Activated CD4-positive, alpha-beta T cell treated with anti-CD3 and anti-CD28 coated beads, Interleukin-2, amount 50 U/mL, for 4 hours (primary cell): ENCODE results near the gene GRIK4.

Source experiments
- DNase-seq, 2 experiments: peaks; one replicate each; pipeline ENCODE4 v3.0.0-alpha.2; 2020

GRIK4 gene

DNA sequence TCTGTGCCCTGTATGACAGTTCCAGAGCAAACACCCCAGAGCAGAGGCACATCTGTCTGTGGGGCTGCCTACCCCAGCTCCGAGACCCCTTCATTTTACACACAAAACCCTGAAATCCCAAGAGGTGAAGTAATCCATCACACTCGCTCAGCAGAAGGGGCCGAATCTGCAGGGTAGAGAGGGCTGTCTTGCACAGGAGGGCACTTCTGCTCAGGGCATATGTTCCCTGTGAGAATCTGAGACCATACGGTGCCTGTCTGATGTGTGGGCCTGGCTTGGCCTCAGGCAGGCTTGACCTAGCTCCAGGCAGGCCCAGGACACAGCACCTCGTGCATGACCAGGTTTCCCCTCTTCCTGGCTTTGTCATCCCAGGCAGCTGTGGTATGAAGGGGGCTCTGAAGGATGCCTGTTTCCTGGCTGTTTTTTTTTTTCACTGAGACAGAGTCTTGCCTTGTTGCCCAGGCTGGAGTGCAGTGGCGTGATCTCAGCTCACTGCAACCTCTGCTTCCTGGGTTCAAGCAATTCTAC is 37.2 kb downstream of the GRIK4 start:
- no peak for DNase-seq

DNA sequence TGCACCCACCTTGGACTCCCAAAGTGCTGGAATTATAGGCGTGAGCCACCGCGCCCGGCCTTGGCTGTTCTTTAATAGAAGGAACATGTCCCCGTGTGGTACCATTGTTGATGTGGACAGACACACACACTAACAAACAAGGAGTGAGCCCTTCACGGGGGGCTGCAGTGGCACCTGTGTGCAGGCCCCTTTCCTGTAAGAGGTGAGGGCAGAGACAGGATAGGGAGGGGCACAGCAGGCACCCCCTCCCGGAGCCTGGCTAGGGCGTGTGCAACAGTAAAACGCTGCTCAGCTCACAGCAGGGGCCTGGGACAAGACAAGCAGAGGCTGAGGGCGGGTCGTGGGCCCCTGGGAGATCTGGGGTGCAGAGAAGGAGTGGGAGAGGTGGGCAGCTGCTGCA is 37.8 kb downstream of the GRIK4 start:
- no peak for DNase-seq

DNA sequence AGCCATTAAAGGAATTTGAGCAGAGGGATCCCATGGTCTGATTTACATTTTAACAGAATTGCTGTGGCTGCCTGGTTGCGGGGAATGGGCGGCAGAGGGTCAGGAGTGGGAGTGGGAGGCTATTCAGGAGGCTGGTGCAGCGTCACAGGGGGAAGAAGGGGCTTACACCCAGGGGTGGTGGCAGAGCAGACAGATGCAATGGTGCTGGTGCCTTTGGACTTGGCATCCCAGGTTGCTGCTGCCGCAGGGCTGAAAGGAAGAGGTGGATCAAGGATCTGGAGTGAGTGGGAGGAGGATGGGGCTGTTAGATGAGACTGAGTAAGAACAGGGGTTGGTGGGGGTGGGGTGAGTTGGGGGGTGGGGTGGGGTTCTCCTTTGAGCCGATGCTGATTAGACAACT is 38.5 kb downstream of the GRIK4 start:
- DNase-seq: no peak

DNA sequence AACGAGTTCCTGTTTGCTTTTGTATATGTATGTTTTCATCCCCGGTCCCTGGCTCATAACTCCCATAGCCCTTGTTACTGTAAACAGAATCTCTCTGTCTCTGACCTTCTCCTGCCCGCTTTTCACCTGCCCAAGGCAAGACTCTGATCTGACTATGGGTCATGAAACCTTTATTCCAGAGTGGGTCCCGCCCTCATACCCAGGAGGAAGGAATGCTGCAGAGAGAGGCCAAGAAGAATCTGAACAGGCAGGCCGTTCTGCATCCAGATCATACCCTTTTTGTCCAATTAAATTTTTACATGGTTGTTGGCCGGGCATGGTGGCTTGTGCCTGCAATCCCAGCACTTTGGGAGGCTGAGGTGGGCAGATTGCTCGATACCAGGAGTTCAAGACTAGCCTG is 39.6 kb downstream of the GRIK4 start:
- no peak for DNase-seq

DNA sequence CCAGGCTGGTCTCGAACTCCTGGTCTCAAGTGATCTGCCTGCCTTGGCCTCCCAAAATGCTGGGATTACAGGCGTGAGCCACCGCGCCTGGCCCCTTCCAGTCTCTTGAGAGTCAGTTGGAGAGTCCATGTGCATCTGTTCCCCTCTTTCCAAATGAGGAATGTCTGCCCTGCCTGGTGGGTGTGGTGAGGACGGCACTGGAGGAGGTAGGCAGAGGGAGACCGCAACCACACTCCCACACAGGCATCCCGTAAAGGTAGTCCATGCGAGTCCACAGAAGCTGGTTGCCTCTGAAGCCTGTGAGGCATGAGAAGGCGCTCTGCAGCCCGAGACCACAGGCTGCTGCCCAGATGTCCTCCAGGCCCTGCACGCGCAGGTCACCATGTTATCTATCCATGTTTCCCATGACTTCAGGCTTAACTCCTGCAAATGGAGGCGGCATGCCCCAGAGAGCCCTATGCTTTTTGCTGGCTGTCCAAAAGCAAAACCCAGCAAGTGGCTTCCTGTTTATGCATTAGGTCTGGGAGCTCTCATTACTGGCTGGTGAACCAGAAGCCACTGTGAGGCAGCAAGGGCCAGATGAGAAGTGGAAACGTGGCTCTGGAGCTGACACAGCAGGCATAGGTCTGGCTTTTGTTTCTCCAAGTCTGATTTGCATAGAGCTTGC is 43.4 kb downstream of the GRIK4 start:
- DNase-seq: no peak

DNA sequence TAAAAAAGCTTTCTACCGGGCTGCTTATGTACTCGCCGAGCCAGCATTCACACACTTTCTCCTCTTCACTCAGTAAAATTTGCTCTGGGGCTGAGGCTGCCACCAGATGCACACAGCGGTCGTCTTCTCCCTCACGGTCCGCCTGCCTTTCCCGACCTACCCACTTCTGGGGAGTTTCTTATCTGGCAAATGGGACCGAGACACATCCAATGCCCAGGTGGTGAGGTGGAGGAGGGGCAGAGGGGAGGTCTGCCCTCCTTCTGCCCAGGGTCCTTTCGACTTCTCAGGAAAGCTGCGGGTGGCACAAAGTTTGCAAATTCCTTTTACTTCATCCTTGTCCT is 43.9 kb downstream of the GRIK4 start:
- DNase-seq: no peak

DNA sequence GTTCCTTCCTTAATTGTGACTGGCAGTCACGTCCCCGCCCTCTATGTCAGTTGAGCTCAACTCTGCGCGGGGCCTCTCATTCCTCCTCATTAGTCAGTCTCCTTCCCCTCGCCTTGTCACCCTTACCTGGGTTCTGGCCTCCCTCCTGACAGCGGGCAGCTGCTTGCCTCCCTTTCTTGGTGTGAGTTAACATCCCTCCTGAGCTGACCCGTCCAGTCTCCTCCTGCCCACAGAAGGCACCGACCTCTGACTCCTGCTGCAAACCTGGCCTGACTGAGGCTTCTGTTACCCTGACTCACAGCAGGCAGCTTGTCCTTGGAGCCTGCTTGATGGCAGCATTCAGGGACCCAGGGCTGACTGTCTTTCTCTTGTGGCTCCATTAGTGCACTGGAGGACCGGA is 45.2 kb downstream of the GRIK4 start:
- DNase-seq: no peak

DNA sequence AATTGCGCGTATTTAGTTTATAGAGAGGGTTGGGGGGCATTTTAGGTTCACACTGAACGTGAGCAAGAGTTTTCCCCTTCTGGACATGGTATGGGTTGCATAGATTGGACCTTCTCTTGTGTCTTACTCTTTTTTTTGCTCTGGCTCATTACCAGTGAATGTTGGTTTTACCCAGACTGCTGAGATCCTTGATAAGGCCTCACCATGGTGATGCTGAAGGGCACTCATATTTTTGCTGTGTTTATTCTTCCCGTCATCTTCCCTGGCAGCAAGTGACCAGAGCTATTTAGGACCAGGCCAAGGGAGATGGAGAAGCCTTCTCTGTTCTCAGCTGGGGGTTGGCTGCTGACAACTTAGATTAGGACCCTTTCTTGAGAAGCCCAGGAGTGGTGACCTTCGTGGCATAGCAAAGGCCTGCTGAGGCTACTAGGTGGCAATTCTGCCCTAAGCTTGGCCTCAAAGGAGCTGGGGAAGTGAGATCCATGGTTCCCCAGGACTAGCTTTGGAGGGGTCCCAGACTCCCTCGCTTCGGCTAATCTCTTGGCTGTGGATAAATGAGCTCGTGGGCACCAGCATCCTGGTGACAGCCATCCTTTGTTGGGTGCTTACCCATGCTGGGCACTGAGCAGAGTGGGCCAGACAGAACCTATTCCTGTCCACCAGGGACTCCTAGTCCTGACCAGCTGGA is 47.3 kb downstream of the GRIK4 start:
- DNase-seq: no peak

DNA sequence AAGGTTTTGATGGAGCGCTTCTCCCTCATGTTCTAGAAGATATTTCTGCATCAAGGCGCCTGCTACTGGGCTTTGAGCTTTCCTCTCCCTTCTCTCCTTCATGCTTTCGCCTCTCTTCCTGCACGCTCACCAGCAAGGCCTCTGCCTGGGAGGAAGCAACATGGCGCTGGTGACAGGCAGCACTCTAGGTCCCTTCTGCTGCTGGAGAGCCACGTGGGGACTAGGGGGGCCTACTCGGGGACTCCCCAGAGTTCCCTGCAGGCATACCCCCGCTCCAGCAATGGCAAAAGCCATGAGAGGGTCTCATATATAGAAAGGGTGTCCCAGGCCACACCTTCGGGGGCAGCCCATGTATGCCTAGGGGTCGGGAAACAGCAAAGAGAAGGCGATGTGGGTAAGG is 49.7 kb downstream of the GRIK4 start:
- DNase-seq: no peak

DNA sequence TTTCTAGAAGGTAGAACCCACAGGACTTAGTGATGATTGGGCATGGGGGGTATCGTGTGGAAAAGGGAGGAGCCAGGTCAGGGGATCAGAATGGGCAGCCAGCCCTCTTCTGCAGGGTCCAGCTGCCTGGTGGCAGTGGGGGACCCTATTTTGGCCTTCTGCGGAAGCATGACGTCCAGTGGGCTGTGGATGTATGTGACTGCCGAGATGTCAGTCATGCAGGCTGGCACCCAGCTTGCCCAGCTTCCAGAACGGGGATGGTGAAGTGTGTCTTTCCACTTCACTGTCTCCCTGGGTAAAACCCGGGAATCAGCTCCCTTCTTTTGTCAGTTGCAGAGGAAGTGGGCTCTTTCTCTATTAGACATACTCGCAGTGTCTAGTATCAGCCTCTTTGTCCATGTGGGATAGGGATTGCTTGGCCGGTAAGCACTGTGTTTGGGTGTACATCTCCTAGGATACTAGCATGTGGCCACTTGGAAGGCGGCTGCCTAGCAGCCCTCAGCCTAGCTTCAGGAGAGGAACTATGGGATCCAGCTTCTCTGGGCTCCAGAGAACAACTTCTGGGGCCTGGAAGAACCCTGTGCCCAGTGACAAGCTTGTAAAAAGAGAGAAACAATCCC is 51.4 kb downstream of the GRIK4 start:
- DNase-seq: no peak

DNA sequence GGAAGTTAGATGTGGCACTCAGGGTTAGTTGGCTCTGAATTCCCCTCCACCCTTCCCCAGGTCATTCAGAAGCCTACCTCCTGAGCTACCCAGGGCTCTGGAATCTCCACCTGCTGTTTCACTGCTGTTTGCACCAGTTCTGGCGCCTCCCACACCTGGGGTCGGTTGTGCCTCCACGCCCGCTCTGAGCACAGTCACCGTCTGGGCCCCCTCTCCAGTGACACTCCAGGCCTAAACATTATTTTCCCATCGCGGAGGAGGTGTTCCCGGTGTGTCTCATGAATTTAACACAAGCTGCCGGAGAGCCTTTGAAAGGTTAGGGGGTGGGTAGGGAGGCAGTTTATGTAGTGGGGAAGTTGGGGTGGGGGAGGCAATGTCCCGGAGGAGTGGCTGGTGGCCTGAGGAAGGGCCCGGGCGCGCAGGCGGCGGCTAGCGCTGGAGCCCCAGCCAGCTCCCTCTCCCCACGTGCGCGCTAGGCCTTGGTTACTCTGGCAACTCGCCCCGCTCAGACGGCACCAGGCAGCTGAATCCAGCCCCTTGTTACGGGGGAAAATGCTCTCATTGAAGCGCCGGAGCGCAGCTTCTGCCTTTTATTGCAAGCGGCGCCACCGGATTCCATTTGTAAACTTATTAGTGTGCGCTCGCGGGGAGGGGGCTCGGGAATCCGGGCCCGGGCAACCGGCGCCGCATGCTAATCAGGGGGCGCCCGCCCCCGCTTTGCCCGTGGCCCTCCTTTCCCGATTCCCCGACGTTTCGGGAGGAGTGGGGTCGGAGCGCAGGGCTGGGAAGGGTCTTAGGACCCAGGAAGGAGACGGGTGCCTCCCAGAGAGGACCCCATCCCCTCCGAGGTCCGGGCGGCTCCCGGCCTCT is 52.4 kb downstream of the GRIK4 start:
- no peak for DNase-seq

DNA sequence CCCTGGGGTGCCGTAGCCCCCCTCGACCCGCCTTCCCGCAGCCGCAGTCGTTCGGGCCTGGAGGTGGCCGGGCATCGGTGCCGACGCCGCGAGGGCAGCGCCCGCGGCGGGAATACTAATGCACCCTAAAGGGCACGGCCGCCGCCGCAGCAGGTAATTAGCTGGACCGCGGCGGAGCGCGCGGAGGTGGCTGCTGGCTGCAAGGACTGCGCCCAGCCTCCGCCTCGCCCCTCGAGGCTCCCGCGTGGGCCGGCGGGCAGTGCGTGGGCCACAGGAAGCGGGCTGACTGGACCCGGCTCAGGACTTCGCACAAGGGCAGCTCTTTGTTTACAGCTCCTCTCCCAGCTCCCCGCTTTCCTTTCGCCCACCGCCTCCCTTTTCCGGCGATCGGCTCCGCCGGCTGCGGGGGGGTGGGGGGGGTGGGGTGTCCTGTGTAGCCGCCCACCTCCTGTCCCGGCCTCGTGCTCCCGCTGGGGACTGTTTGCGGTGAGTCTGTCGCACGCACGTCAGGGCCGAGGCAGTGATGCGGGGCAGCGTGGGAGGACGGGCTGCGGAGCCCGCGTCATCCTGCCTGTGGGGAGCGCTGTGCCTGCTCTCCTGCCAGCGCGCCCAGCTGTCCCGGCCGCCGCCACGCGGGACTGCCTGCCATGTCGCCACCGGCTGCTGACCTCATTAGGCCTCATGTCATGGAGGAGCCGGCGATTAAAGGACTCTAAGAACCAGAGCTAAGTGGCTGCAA is 53.2 kb downstream of the GRIK4 start:
- DNase-seq: no peak

DNA sequence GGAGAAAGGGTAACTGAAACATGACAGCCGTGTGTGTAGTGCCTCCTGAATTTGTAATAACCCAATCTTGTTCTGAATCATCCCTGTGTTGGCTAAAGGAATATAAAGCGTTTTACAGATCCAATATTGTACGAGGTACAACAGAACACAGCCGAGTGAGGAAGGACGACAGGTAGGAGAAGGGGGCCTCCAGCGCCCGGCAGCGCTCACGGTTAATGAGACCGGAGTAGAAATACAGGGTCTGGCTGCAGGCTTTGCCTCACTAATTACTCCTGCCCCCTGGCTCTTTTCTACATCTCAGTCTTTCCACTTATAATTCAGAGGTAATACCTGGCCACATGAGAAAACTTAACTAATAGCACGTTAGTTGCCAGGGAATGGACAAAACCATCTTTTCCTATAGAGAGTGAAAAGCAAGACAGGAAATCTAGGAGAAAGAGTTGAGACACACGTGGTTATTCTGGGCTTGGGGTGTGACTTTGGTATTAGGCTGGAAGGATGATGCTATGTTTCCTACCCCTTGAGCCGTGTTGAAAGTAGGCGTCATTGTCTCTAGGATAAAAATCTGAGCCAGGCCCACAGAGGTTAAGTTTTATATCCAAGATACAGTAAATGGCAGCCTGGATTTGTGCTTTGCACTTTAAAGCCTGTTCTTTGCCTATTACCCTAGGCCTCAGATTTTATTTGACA is 54.1 kb downstream of the GRIK4 start:
- DNase-seq: no peak

DNA sequence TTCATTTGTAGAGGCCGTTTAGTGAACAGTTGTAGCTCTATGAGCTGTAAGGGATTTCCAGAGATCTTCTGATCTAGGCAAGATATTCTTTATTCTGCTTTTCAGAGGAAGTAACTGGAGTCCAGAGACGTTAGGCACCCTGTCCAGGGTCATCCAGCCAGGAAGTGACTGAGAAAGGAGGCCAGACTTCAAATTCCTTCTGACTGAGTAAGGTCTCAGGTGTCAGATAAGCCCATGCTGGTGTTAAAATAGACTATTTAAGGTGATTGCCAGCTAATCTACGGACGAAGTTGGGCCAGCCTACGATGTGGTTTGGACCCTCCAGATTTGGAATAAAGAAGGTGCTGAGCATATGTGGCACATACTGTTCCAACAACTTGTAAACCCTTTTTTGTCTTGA is 54.6 kb downstream of the GRIK4 start:
- no peak for DNase-seq

DNA sequence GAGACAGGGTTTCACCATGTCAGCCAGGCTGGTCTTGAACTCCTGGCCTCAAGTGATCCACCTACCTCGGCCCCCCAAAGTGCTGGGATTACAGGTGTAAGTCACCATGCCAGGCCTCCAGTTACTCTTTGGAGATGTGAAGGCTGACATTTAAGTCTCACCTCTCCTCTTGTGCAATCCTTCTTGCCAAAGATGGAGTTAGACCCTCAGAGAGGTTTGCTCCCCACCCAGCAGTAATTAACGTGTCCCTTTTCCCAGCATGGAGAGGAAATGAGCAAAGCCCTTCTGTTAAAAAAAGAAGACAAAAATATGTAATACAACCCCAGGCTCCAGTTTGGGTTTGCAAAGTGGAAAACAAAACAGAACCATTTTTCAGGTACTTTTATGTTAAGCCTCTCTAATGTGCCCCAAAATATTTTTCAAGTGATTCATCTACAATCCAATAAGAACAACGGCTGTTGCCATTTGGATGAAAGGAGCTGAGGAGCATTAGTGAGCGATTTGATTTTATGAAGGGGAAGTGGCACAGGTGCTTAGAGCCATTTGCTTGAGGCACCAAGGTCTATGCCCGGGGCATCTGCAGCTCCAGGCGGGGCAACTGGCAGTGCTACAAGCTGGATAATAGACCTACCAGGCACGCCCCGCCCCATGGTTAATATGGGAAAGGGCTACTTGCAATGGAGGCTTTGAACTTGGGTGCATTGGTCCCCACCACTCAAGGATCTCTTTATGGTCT is 57.2 kb downstream of the GRIK4 start:
- no peak for DNase-seq

DNA sequence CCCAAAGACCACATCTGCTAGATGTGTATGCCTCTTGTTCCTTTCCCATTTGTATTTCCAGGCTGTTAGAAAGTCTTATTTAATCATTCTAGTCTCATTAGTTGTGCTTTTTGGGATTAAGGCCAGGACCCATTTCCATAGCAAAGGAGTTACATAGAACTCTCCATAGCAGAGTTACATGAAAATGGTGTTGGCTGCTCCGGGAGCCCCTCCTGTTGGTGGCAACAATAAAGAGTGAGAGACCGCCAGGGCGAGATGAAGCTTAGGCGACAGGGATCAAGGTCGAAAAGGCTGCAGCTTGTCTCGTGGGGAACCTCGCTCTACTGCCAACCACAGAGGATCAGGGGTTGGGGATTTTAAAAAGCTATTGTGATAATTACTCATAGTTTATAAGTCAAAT is 58.3 kb downstream of the GRIK4 start:
- DNase-seq: no peak

DNA sequence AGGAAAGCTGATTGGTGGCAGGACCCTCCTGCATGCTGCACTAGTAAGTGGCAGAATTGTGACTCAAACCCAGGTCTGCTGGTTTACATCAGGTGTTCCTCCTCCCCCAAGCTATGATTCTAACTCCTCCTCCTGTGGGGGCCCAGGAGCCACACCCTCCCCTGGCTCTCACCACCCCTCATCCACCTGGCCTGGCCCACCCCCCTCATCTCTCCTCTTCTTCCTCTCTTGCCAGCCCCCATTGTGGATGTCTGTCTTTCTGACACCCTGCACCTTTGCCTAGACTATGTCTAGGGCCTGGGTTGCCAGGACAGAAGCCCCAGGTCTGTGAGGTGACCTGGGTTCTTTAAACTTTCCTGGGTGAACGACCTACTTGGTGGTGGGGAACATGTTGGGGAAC is 59.9 kb downstream of the GRIK4 start:
- no peak for DNase-seq

DNA sequence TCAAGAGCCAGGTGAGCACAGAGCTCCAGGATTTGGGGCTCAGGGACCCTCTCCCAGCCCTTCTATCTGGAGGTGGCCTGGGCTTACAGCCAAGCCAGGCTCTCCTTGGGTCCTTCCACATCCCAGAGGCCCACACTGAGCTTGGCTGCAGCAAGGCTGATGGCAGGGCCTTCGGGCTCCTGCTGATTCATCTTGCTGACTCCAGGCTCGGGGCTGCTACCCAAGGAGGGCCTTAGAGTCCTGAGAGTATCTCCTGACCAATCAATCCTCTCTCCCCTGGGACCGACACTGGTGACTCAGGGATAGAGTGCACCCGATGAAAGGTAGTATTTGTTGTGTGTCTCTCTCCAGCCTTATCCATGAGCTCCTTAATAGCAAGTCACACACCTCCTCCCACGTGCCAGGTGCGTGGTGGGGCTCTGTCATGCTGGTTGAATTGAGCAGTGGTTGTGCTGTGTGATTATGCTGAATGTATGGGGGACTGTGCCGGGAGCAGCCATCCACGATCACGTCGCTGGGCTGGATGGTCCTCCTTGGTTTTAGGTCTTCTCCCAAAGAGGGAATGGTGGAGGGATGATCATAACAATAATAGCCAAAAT is 62.3 kb downstream of the GRIK4 start:
- DNase-seq: no peak

DNA sequence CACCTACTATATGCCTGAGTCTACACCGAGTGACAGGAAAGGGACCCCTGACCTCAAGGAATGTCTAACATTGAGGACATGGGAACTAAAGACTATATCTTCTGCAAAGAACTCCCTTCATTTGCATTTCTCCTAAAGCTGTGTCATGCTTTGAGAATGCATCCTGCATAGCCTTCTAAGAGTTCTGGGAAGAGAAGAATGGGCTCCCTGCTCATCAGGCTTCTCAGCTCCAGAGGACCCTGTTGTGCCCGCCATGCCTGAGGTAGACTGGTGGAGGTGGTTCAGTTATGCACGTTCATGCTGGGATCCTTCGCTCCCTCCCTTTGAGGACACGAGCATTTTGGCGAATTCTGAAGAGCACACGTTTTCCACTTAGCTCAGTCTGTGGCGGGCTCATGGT is 63.3 kb downstream of the GRIK4 start:
- no peak for DNase-seq

DNA sequence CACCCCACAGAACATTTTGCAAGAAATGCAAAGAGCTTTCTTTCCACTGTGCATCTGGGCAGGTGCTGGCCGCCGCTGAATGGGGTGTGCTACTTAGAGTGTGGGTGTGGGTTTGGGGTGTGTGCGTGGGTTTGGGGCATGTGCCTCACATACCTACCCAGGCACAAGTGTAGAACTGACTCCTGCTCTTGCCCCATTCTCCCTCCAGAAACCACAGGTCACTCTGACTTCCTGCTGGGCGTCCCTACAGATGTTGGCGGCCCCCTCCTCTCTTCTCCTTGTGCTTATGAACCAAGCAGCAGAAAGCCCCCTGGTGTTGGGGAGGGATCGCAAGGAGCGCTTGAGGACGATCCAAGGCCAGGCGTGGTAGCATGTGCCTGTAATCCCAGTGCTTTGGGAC is 63.9 kb downstream of the GRIK4 start:
- no peak for DNase-seq

DNA sequence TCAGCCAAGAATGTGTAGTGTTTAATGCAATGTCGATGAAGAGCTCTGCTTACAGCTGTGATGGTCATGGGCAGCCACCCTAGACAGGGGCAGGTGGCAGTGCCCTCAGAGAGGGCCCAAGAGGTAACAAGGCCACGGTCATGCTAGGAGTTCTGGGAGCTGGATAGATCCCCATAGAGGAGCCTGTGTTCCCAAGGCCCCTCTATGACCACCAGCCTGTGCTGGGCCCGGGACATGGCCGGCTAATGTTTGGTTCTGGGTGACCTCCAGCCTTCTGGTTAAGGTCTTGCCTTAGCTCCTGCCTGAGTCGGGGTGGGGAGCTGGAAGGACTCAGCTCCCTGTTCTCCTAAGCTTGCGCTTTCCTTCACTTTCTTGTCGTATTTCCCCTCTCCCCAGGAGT is 65.1 kb downstream of the GRIK4 start:
- DNase-seq: no peak
